Activated CD4-positive, alpha-beta memory T cell treated with anti-CD3 and anti-CD28 coated beads, Interleukin-2, amount 10 ng/mL, durations not matched to agents 7 days and 5 days (primary cell): ENCODE results near the gene APOBEC3C. TPM values are rescaled to one million over a fixed set of nuclear protein-coding genes. Genes with fewer than 3 reads are reported as not detected.

ENCODE experiments used
- CTCF ChIA-PET: fragments of 350-600 bp; sonication (Branson Sonifier 250); formaldehyde crosslinking; loops from one replicate; lab custom pipeline; 2021; ENCODE audit warnings: antibody characterized with exemption, inconsistent platforms; lab: Charles Lee
- POLR2A ChIA-PET: fragments of 350-600 bp; sonication (Branson Sonifier 250); formaldehyde crosslinking; loops from one replicate; lab custom pipeline; 2021; ENCODE audit warnings: antibody characterized with exemption; lab: Charles Lee
- DNase-seq: peaks from one replicate; pipeline ENCODE4 v3.0.0-alpha.2; 2020
- H3K27ac Mint-ChIP-seq: one replicate; pipeline ENCODE4 v1.8.0; 2021; ENCODE audit warnings: mild to moderate bottlenecking, mixed read lengths
- H3K27me3 Mint-ChIP-seq: one replicate; pipeline ENCODE4 v1.8.0; 2021; ENCODE audit warnings: mixed read lengths
- H3K36me3 Mint-ChIP-seq: one replicate; pipeline ENCODE4 v1.8.0; 2021; ENCODE audit warnings: low read depth, mixed read lengths
- H3K4me1 Mint-ChIP-seq: one replicate; pipeline ENCODE4 v1.8.0; 2021; ENCODE audit warnings: mixed read lengths
- H3K4me3 Mint-ChIP-seq: one replicate; pipeline ENCODE4 v1.8.0; 2021; ENCODE audit warnings: mild to moderate bottlenecking, mixed read lengths
- H3K9me3 Mint-ChIP-seq: one replicate; pipeline ENCODE4 v1.8.0; 2021; ENCODE audit warnings: mixed read lengths
- total RNA-seq, 2 experiments: library from RNA; stranded (reverse); gene quantifications; one replicate each; pipeline ENCODE4 v1.2.3, GENCODE V29; 2021

Gene APOBEC3C
- total RNA-seq = 100 to 1,000 TPM; 146 to 157 TPM

DNA sequence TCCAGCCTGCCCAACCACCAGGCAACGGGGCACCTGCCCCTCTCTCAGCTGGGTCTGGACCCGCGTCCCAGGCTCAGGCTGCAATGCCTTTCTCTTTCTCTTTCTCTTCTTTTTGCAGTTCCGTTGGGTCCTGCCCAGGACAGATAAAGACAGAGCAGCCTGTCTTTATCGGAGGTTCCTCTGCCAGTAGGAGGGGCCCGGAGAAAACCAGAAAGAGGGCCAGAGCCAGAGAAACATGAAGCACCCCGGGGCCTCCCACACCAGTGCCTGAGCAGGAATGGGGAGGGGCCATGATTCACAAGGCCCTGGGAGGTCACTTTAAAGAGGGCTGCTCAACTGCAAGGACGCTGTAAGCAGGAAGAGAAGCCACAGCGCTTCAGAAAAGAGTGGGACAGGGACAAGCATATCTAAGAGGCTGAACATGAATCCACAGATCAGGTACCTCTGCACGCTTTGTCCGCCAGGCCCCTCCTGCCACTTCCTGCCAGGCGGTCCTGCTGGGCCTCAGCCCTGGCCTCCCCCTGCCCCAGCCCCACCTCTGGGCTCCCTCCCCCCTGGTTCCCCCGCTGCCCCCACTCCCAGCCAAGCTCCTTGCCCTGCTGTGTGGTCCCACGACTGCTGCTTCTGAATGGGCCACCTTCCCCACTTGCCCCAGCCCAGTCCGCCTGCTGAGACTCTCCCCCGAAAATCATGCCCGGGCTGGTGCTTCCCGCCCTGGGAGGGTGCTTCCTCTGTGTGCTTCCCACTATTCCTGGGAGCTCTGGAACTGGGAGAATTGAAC lies at the start of gene APOBEC3C:
APOBEC3C (plus strand) TSS at position 316 of the 781 bp plus-strand sequence; CDS start at position 422, 106 bp downstream.
- Mint-ChIP-seq H3K9me3 (no peaks in the 10 kb centered on the region), H3K27ac (peak within 1 kb of the TSS; percentile 90), H3K27me3 (no peaks in the 10 kb centered on the region), H3K36me3 (peaks cover 27% of the 10 kb centered on the region), H3K4me1 (peaks cover 53% of the 10 kb centered on the region), H3K4me3 (peak within 1 kb of the TSS; percentile 98)
- POLR2A ChIA-PET = interaction anchor here (0.8 to 2.4 kb wide), 8 partner anchors 8 to 306 kb away, joined by 3 to 7 read pairs (median 4); partner anchors contain the start of genes CBX6 and RPL3
- DNase-seq = peak; percentile 89
- CTCF ChIA-PET = interaction anchor here (0.7 to 1.9 kb wide), 4 partner anchors 8 to 58 kb away, joined by 3 to 5 read pairs (median 4); no protein-coding TSS in a partner anchor

DNA sequence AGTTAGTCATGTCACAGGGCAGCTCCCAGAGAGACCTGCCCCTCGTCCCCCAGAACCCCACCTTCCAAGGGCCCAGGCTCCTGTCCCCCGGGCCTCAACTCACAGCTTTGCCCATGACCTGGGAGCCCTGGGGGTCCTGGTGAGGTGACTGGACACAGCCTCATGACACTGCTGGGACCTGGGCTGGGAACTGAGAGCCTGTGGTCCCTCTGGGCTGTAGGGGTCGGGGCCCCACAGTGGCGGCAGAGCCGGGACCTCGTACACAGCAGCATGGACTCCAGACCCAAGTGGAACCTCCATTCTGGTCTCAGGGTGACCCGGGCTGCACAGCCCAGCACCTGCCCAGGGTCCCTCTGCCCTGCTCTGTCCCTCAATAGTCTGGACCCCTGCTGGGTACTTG lies 49.8 kb upstream of the APOBEC3C start:
- POLR2A ChIA-PET = no interaction called here
- no peak overlapping the region for H3K4me3 Mint-ChIP-seq
- CTCF ChIA-PET = no interaction called here
- DNase-seq = no peak
- H3K4me1 Mint-ChIP-seq = peaks cover 23% of the 10 kb centered on the region
- H3K27ac Mint-ChIP-seq = no peak overlapping the region
- no peaks in the 10 kb centered on the region for H3K9me3 Mint-ChIP-seq
- H3K36me3 Mint-ChIP-seq = no peaks in the 10 kb centered on the region
- peaks cover 9% of the 10 kb centered on the region for H3K27me3 Mint-ChIP-seq

- POLR2A ChIA-PET = no interaction called here
- Mint-ChIP-seq H3K4me3 (no peak overlapping the region), H3K27ac (no peak overlapping the region), H3K4me1 (peaks cover 17% of the 10 kb centered on the region), H3K27me3 (peaks cover 10% of the 10 kb centered on the region), H3K36me3 (no peaks in the 10 kb centered on the region), H3K9me3 (no peaks in the 10 kb centered on the region)
- DNase-seq = no peak
- CTCF ChIA-PET = no interaction called here
These were observed 49.1 kb upstream of the APOBEC3C start for GRCh38 chr22:38964989-38965388.

DNA sequence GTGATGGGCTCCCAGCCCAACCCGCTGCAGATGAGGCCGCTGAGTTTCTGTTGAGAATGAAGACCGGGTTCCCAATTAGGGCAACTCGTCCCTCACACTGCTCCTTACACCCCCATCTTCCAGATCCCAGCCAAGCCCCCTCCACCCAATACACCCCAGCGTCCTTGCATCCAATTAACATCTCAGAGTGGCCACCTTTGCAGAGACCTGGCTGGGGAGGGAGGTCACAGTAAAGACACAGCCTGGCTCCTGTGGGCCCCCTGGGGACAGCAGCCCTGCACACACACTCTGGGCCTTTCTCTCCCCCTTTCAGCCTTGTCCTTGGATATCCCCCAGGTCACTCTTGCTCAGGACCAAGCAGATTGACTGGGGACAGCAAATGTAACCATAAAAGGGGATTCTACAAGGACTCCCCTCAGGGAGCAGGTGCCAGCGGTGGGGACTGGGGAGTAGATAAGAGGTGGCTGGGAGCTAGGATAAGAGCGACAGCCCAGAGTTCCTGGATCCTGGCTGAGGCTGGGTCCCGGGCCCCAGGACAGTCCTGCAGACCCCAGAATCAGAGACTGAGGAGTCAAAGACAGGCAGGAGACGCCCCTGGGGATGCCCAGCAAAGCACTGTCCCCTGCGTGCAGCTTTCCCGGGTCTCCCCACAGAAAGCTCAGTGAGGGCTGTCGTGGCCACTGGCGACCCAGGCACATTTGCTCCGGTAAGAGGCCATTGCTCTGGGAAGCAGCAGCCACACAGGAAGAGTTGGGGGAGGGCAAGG lies 48.3 kb upstream of the APOBEC3C start:
- ChIA-PET POLR2A (no interaction called here), CTCF (no interaction called here)
- Mint-ChIP-seq H3K9me3 (no peaks in the 10 kb centered on the region), H3K27ac (no peak overlapping the region), H3K4me1 (peaks cover 22% of the 10 kb centered on the region), H3K36me3 (no peaks in the 10 kb centered on the region), H3K4me3 (no peak overlapping the region), H3K27me3 (peaks cover 15% of the 10 kb centered on the region)
- no peak for DNase-seq

DNA sequence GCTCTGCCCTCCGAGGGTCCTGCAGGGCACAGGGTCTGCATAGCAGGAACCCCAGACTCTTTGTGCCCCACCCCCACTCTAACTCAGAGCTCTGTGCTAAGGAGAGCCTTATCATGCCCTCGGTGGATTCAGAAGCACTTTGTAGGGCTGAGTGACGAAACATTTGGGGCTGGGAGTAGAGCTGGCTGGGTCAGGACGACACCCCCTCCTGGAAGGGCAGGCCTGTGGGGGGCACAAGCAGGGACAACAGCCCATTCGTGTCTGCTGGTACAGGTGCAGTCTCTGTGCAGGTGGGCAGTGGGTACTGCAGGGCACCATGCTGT lies 47.7 kb upstream of the APOBEC3C start:
- H3K4me1 Mint-ChIP-seq = peaks cover 22% of the 10 kb centered on the region
- peaks cover 18% of the 10 kb centered on the region for H3K27me3 Mint-ChIP-seq
- no peak overlapping the region for H3K27ac Mint-ChIP-seq
- H3K9me3 Mint-ChIP-seq = no peaks in the 10 kb centered on the region
- DNase-seq = no peak
- H3K4me3 Mint-ChIP-seq = no peak overlapping the region
- ChIA-PET POLR2A (no interaction called here), CTCF (no interaction called here)
- no peaks in the 10 kb centered on the region for H3K36me3 Mint-ChIP-seq

GRCh38 chr22:38966942-38967341 lies 47.1 kb upstream of the APOBEC3C start:
- Mint-ChIP-seq H3K36me3 (no peaks in the 10 kb centered on the region), H3K4me1 (peaks cover 22% of the 10 kb centered on the region), H3K27ac (no peak overlapping the region), H3K27me3 (peaks cover 24% of the 10 kb centered on the region), H3K9me3 (no peaks in the 10 kb centered on the region), H3K4me3 (no peak overlapping the region)
- POLR2A ChIA-PET = no interaction called here
- CTCF ChIA-PET = no interaction called here
- no peak for DNase-seq

DNA sequence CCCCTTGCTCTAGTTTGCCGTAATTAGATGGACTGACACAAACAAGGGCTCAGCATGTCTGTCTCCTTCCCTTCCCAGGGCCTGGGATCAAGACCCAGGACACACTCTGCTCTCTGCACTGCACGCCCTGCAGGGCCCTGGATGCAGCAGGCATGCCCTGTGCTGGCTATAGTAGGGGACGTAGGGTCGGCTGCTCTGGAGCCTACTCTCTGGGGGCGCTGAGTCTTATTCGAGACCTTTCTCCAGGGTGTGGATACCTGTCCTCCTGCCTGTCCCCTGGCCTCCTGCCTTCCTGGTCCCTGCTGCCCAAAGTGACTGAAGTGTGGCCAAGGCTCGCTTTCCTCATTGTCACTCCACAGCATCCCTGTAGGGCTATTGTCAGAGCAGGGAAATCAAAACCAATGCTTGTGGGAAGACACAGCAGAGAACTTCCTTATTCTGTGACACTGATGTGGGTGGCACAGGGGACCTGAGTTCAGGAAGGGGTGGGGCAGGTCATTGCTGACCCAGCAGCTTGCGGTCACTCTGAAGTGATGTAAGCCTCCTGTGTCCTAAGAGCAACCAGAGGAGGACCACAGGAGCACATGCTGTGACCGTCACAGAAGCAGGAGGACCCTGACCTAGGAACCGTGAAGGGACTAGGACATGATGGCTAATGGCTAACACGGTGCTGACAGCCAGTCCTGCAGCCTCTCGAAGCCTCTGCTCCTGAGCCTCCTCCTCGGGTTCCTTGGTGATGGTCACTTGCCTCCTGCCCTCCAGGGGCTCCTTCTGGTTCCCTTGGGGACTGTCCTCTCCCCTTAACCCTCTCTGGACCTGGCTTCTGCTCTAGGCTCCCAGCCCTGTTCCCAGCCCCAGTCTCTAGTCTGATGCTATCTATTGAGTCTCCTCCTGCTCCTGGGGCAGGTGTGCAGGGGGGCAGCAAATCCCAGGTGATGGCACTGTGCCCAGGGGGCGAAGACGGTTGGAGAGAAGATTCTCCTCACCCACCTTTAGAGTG lies 46.3 kb upstream of the APOBEC3C start:
- Mint-ChIP-seq H3K27ac (no peak overlapping the region), H3K4me3 (no peak overlapping the region), H3K9me3 (no peaks in the 10 kb centered on the region), H3K27me3 (peaks cover 25% of the 10 kb centered on the region), H3K4me1 (peaks cover 22% of the 10 kb centered on the region), H3K36me3 (no peaks in the 10 kb centered on the region)
- peak; percentile 28 for DNase-seq
- POLR2A ChIA-PET = no interaction called here
- CTCF ChIA-PET = no interaction called here

DNA sequence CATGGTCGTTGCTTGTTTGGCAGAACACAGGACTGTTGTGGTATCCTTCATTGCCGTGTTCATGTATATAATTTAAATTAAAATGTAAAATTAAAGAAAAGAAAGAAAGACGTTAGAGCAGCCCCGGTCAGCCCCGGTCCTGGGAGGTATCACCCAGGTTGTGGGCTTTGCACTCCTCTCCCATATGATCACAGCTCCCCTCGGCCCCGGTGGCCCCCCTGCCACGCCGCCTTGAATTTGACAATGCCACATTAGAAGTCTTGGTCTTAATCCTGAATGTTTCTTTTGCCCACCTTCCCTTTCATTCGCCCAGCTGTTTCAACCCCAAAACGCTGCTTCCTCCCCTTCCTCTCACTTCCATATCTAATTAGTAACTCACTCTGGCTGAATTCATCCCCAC lies 45.3 kb upstream of the APOBEC3C start:
- CTCF ChIA-PET = no interaction called here
- Mint-ChIP-seq H3K4me3 (no peak overlapping the region), H3K9me3 (no peaks in the 10 kb centered on the region), H3K4me1 (peaks cover 26% of the 10 kb centered on the region), H3K36me3 (no peaks in the 10 kb centered on the region), H3K27ac (no peak overlapping the region), H3K27me3 (peaks cover 26% of the 10 kb centered on the region)
- no peak for DNase-seq
- POLR2A ChIA-PET = no interaction called here

GRCh38 chr22:38970551-38970950 lies 43.5 kb upstream of the APOBEC3C start:
- H3K27ac Mint-ChIP-seq = no peak overlapping the region
- no peaks in the 10 kb centered on the region for H3K36me3 Mint-ChIP-seq
- no peaks in the 10 kb centered on the region for H3K9me3 Mint-ChIP-seq
- POLR2A ChIA-PET = interaction anchor here (1.0 kb wide), 1 partner anchor 148 kb away, joined by 3 read pairs; no protein-coding TSS in a partner anchor
- H3K27me3 Mint-ChIP-seq = peaks cover 30% of the 10 kb centered on the region
- peaks cover 25% of the 10 kb centered on the region for H3K4me1 Mint-ChIP-seq
- H3K4me3 Mint-ChIP-seq = no peak overlapping the region
- DNase-seq = no peak
- CTCF ChIA-PET = no interaction called here

GRCh38 chr22:38971202-38971601 lies 42.9 kb upstream of the APOBEC3C start:
- POLR2A ChIA-PET = interaction anchor here (1.0 kb wide), 1 partner anchor 147 kb away, joined by 3 read pairs; no protein-coding TSS in a partner anchor
- Mint-ChIP-seq H3K27ac (no peak overlapping the region), H3K9me3 (no peaks in the 10 kb centered on the region), H3K4me3 (no peak overlapping the region), H3K36me3 (no peaks in the 10 kb centered on the region), H3K4me1 (peaks cover 25% of the 10 kb centered on the region), H3K27me3 (peaks cover 30% of the 10 kb centered on the region)
- CTCF ChIA-PET = interaction anchor here (1.1 kb wide), 1 partner anchor 32 kb away, joined by 5 read pairs; no protein-coding TSS in a partner anchor
- no peak for DNase-seq

- H3K4me3 Mint-ChIP-seq = no peak overlapping the region
- no peaks in the 10 kb centered on the region for H3K9me3 Mint-ChIP-seq
- ChIA-PET POLR2A (no interaction called here), CTCF (interaction anchor here (1.1 kb wide), 1 partner anchor 31 kb away, joined by 5 read pairs; no protein-coding TSS in a partner anchor)
- H3K36me3 Mint-ChIP-seq = no peaks in the 10 kb centered on the region
- H3K27ac Mint-ChIP-seq = no peak overlapping the region
- peaks cover 23% of the 10 kb centered on the region for H3K4me1 Mint-ChIP-seq
- DNase-seq = no peak
- peaks cover 29% of the 10 kb centered on the region for H3K27me3 Mint-ChIP-seq
These were observed 42.3 kb upstream of the APOBEC3C start for GRCh38 chr22:38971791-38972190.

DNA sequence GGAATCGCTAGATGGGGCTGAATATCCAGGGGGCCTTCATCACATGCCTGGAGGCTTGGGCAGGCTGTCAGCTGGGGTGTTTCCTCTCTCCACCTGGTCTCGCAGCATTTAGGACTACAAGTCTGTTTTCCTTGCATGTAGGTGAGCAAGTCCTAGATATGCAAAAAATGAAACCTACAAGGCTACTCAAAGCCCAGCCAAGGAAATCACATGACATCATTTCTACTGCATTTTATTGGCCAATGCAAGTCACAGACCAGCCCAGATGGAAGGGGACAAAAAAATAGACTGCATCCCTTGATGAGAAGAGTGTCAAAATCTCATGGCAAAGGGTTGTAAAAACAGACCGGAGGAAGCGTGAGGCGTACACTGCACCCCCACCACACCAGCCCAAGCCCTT lies 41.5 kb upstream of the APOBEC3C start:
- peaks cover 2% of the 10 kb centered on the region for H3K9me3 Mint-ChIP-seq
- H3K4me1 Mint-ChIP-seq = peaks cover 21% of the 10 kb centered on the region
- H3K27me3 Mint-ChIP-seq = peaks cover 29% of the 10 kb centered on the region
- ChIA-PET CTCF (interaction anchor here (1.0 to 1.4 kb wide), 2 partner anchors 18 to 30 kb away, joined by 3 to 5 read pairs; no protein-coding TSS in a partner anchor), POLR2A (no interaction called here)
- no peak overlapping the region for H3K27ac Mint-ChIP-seq
- H3K4me3 Mint-ChIP-seq = no peak overlapping the region
- H3K36me3 Mint-ChIP-seq = peaks cover 3% of the 10 kb centered on the region
- no peak for DNase-seq
